ENCODE measurements around the gene COL20A1.

The COL20A1 gene

DNA sequence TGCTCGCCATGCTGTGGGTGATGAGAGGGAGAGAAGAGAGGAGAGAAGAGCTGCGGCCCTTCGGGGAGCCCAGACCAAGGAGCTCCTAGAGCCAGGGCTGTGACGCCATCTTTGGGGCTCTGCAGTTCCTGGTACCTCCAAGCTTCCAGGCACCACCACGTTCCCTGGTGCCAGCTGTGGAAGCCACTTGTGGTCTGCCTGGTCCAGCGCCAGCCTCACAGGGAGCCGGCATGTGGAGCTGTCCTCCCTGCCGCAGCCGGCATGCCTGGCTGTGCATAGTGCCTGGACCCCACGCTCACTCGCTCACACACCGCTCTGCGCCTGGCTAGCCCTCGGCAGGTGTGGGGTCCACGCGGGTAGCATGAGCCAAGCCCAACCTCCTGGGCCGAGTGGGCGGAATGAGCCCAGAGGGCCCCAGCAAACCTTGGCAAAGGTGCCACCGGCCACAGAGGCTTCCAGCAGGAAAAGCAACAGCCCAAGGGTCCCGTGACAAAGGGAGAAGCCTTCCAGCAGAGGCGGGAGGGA, 87.4 kb downstream of the COL20A1 start:
- DNase-seq = no peak

DNA sequence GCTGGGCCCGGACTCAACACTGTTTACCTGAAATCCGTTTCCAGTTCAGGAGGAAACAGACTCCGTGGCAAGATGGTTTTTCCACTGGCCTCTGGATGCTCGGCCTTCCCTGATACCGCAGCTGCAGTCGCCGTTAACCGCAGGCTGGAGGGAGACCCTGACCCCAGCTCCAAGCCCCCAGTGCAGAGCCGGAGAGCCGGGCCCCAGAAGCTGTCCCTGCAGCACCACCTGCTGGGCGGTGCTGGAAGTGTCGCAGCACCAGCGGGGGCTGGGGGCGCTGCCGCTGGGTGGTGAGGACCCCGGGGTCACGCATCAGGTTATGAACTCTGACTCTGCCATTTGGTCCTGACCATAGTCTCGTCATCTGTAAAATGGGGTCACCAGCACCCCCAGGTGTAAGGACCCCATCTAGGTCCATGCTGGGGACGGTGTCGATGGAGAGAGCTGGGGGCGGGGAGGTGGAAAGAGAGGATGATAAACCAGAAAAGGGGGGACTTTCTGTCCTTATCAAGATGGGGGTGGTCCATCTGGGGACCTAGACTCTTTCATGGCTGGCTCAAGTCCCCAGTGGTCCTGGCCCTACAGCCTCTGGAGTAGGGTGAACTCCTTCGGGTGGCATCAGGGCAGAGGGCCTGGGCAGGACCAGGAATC, 88.9 kb downstream of the COL20A1 start:
- peak; percentile 21 for DNase-seq

DNA sequence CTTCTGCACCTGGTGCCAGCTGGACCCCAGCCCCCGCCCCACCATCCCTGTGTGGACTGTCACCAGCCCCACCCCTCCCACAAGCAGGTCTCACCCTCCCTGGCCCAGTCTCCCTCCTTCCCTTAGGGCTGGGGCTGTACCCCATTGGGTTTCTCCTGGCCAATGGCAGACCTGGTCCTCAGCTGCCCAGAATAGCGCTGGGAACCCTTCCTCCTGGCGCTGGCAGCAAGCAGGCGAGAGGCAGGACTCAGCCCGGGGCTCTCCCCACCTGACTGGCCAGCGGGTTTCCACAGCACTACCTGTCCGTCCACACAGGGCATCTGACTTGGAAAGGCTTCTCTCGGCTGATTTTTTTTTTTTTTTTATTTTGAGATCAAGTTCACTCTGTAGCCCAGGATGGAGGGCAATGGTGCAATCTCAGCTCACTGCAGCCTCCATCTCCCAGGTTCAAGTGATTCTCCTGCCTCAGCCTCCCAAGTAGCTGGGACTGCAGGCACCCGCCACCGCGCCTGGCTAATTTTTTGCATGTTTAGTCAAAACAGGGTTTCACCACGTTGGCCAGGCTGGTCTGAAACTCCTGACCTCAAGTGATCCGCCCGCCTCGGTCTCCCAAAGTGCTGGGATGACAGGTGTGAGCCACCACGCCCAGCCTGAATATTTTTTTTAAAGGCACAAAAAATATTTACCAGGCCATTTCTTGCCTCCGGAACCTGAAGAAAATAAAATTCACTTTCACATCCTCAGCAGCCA, 89.7 kb downstream of the COL20A1 start:
- DNase-seq = no peak

DNA sequence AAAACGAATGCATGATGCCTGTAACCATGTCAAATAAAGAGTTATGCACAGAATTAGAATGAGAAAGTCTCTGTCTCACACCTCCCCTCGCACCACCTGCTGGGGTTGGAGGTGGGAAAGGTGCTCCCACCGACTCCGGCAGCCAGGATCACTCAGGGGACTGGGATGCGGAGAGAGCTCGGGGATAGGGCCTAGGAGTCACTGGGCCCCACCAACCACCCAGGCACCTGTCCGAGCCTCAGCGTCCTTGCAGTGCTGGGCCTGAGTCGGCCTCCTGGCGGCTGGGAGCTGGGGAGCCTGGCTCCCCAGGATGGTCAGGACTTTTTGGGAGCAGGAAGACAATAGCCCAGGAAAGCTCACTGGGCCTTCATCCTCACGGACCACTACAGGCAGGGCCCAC, 90.6 kb downstream of the COL20A1 start:
- DNase-seq = no peak

DNA sequence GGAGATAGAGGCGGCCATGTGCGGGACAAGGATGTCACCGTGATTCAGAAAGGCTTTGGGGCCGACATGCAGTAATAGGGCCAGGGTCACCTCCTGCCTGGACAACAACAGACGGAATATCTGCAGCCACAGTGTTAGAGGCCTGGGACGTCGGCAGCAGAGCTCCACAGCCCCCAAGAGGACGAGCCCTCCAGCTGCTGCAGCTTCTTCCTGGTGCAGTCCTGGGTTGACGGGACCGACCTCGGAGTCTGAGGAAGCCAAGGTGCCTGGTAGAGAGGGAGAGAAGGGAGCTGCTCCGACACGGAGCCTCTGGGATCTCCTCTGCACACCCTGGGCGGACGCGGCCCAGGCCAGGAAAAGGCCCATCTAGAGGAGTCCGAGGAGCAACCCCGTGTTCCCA, 91.3 kb downstream of the COL20A1 start:
- DNase-seq = no peak
